Jurkat, Clone E6-1 (cell line): ENCODE measurements around the gene CUX1.
A peak's percentile ranks its signal among the peaks of the same experiment; 100 is the strongest.
"Not testable (repeated sequence)": the region's sequence is repeated elsewhere in the genome, so short reads cannot be mapped to it uniquely, and the experiment has no call there.

Source experiments
- DNase-seq: peaks from one replicate; pipeline ENCODE4 v3.0.0-alpha.2; 2011; ENCODE audit warnings: low read depth, low spot score
- H3K4me3 ChIP-seq: 2 replicates; pipeline ENCODE4 v1.5.1; 2011; ENCODE audit warnings: mild to moderate bottlenecking, low read length, control low read depth, moderate library complexity

Gene CUX1

GRCh38 chr7:102042796-102043195 lies 225.4 kb downstream of the CUX1 start:
- H3K4me3 ChIP-seq, DNase-seq: not testable (repeated sequence)

DNA sequence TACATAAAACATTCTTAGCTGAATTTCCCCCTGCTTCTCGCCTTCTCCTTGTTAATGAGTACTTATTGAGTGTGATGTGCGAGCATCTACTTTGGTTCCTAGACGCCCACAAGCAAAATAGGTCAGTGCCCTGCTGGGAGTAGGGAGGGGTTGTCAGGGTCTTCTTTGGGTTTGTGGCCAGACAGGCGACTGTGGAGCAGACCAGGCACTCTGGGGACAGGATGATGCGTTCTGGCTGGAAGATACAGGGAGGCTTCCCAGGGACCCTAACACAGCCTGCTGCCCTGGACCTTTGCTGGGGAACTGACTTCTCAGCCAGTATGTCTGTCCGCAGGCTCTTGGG lies 227.2 kb downstream of the CUX1 start:
- no peak for DNase-seq
- H3K4me3 ChIP-seq, result no peak overlapping the region

DNA sequence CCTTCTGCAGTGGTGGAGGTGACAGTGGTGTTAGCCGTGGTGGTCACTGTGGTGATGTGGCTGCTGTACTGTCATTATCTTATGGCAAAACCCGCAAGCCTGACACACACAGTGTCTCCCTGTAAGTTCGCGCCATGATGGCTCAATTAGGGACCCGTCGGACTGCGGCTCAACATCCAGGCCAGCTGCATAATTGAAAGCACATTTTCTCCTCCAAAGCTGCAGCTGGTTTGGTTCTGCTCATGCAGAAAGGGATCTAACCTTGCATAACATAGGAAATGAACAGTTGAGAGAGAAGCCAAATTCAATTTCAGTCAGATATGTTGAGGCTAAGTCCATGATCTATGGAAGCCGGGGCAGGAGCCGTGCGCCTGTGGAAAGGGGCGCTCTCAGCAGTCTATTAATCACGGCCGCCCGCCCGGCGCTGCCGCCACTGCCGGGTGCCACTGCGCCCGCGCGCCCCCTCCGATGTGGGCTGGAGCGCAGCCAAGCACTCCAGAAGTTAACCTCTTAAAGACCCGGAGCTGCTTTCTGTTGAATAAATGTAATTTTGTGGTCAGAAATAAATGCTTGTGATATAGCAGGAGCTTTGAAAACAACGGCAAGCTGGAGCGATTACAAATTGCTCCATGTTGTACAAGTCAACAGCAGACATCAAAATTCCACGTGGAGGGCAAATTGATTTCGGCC lies 227.7 kb downstream of the CUX1 start:
- peak; percentile 37 for DNase-seq
- H3K4me3 ChIP-seq, result 0 out of 2 replicates have a peak overlapping the region, but pooled peaks have one; percentile 1

DNA sequence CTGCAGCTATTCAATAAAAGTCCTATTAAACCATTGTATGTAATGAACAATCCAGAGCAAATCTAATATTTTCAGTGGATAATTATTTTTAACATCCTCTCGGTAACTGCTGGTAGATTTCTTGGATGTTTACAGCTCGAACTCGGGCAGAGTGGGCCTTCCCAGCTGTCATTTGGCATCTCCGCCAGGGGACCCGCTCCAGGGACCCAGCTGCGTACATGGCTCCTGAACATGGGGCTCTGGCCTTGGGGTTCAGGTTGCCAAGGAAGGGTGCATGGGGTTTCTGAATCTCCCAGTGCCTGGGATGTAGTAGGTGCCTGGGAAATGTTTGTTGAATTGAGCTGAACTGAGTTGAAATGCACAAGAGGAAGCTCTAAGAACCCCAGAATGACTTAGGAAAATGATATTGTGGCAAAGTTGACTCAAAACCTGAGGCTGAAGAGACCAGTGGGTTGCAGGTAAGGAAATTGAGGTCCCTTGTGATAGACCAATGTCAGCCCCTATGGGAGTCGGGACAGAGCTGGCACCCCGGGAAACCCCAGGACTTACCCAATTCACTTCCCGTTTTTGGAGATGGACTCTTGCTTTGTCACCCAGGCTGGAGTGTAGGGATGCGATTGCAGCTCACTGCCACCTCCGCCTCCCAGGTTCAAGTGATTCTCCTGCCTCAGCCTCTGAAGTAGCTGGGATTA lies 228.4 kb downstream of the CUX1 start:
- DNase-seq, result no peak
- no peak overlapping the region for H3K4me3 ChIP-seq

- no peak overlapping the region for H3K4me3 ChIP-seq
- DNase-seq, result no peak
Observed at GRCh38 chr7:102046373-102047117, 229.1 kb downstream of the CUX1 start.

DNA sequence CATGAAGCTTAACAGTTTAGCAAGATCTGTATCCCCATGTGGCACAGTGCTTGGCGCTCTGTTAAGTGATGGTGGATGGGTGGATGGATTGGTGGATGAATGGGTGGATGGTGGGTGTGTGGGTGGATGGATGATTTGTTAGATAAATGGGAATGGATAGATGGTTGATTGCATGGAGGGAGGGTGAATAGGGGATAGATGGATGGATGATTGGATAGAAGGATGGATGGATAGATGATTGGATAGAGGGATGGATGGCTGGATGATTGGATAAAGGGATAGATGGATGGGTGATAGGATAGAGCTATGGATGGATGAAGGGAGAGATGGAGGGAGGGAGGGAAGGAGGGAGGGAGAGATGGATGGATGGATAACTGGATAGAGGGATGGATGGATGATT lies 229.7 kb downstream of the CUX1 start:
- no peak overlapping the region for H3K4me3 ChIP-seq
- no peak for DNase-seq

- H3K4me3 ChIP-seq, result no peak overlapping the region
- DNase-seq, result no peak
Observed at GRCh38 chr7:102049765-102050164, 232.3 kb downstream of the CUX1 start.

GRCh38 chr7:102050864-102051460 lies 233.5 kb downstream of the CUX1 start:
- DNase-seq, result no peak
- H3K4me3 ChIP-seq, result no peak overlapping the region

DNA sequence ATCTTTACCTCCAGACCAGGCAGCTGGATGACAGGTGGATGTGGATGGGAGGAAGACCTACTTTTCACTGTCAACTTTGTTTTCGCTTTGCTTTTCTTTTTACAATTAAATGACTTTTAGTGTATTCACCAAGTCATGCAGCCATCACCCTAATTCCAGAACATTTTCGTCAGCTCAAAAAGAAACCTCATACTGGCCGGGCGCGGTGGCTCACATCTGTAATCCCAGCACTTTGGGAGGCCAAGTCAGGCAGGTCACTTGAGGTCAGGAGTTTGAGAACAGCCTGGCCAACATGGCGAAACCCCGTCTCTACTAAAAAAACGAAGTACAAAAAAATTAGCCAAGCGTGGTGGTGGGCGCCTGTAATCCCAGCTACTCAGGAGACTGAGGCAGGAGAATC lies 234.3 kb downstream of the CUX1 start:
- not testable (repeated sequence) for DNase-seq, H3K4me3 ChIP-seq

GRCh38 chr7:102054158-102054557 lies 236.7 kb downstream of the CUX1 start:
- no peak for DNase-seq
- H3K4me3 ChIP-seq, result no peak overlapping the region

DNA sequence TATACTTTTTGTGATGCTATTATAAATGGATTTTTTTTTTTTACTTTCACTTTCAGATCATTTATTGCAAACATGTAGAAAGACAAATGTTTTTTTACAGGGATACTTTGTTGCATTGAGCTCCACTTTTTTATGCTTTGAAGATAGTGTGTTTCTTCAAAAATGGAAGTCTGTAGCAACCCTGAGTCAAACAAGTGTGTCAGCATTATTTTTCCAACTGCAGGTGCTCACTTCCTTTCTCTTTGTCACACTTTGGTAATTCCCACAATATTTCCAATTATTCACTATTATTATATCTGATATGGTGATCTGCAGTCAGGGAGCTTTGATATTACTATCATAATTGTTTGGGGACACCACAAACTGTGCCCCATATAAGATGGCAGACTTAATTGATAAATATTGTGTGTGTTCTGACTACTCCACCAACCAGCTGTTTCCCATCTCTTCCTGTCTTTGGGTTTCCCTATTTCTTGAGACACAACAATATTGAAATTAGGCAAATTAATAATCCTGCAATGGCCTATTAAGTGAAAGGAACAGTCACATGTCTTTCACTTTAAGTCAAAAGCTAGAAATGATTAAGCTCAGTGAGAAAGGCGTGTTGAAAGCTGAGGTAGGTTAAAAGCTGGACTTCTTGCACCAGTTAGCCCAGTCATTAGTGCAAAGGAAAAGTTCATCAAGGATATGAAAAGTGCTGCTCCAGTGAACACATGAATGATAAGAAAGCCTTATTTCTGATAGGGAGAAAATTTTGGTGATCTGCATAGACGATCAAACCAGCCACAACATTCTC lies 238.0 kb downstream of the CUX1 start:
- H3K4me3 ChIP-seq, result no peak overlapping the region
- no peak for DNase-seq

GRCh38 chr7:102059524-102059923 lies 242.1 kb downstream of the CUX1 start:
- H3K4me3 ChIP-seq, result no peak overlapping the region
- DNase-seq, result no peak

GRCh38 chr7:102061354-102061945 lies 244.0 kb downstream of the CUX1 start:
- DNase-seq, result no peak
- no peak overlapping the region for H3K4me3 ChIP-seq

DNA sequence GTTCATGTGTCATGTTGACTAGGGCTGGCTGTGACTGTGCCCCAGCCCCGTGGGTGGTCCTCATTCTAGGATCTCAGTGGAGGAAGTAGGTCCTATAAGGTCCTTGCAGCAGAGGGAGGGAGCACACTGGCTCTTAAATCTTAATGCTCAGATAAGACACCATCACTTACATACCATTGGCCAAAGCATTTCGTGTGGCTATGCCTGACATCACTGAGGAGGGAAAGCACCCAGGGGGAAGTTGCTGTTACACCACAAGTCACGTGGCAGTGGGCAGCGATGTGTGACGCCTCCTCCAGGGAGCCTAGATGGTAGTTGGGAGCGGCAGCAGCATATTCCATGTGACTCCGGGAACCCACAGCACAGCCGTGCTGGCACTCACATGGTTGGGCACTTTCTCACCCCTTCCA lies 244.6 kb downstream of the CUX1 start:
- DNase-seq, result no peak
- no peak overlapping the region for H3K4me3 ChIP-seq

- no peak overlapping the region for H3K4me3 ChIP-seq
- no peak for DNase-seq
Observed at GRCh38 chr7:102063690-102064180, 246.3 kb downstream of the CUX1 start.

GRCh38 chr7:102064361-102065025 lies 247.1 kb downstream of the CUX1 start:
- DNase-seq, result no peak

DNA sequence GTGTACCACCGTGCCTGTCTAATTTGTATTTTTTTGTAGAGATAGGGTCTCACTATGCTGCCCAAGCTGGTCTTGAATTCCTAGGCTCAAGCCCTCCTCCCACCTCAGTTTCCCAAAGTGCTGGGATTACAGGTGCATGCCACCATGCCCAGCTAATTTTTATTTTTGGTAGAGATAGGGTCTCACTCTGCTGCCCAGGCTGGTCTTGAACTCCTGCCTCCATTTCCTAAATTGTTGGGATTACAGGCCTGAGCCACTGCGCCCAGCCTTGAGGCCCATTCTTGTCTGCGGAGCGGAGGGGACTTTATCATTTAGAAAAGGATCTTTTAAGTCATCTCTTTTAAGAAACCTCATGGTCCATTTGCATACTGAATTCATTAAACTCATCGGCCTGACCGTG lies 247.8 kb downstream of the CUX1 start:
- no peak overlapping the region for H3K4me3 ChIP-seq
- DNase-seq, result no peak

More at GRCh38 chr7:102064361-102065025, 247.1 kb downstream of the CUX1 start:
- no peak overlapping the region for H3K4me3 ChIP-seq

DNA sequence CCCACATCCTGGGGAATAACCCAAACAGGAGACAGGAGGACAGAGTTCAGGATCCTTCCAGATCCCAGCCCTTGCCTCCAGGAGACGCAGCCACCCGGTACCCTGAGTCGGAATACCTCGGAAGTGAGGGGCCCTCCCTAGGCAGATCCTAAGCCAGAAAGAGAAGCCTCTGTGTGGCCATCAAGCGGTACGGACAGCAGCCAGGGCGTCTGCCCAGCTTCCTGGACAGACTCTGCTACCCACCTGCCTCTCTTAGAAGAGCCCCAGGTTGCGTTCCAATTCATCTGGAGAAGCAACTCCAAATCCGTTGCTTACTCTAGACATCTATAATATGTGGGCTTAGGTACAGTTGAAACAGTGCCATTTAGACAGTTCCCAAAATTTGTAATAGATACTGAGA lies 249.1 kb downstream of the CUX1 start:
- H3K4me3 ChIP-seq, result no peak overlapping the region
- no peak for DNase-seq
